Measurements from ENCODE around the gene PRSS16.

DNA sequence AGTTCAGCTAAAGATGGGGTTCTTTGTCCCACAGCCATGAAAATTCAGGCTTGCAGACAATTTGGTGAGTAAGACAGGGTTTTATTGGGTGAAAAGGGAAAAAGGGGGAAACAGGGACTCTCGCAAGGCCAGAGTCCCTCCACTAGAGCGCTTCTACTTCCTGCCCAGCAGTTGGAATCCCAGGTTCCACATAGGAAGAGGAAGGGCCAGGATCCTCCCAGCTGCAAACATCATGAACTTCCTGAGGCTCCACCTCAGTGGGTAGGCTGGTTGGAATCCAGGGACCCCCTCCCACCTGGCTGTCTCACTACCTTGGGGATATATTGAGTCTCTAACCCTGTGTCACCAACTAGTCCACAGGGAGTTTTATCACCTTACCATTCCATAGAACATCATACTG lies 39.5 kb upstream of the PRSS16 start:
- TF ChIP-seq, protein P1, sequence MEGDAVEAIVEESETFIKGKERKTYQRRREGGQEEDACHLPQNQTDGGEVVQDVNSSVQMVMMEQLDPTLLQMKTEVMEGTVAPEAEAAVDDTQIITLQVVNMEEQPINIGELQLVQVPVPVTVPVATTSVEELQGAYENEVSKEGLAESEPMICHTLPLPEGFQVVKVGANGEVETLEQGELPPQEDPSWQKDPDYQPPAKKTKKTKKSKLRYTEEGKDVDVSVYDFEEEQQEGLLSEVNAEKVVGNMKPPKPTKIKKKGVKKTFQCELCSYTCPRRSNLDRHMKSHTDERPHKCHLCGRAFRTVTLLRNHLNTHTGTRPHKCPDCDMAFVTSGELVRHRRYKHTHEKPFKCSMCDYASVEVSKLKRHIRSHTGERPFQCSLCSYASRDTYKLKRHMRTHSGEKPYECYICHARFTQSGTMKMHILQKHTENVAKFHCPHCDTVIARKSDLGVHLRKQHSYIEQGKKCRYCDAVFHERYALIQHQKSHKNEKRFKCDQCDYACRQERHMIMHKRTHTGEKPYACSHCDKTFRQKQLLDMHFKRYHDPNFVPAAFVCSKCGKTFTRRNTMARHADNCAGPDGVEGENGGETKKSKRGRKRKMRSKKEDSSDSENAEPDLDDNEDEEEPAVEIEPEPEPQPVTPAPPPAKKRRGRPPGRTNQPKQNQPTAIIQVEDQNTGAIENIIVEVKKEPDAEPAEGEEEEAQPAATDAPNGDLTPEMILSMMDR (IDR thresholded peaks at IDR 0.05; ENCODE audit: insufficient read depth, low read length, poor library complexity, severe bottlenecking) = no peak
- TF ChIP-seq EZH2phosphoT487 (conservative IDR thresholded peaks at IDR 0.05; ENCODE audit: low read length) = no peak
